ENCODE data around the gene SLC18A2. TPM values are rescaled to one million over a fixed set of nuclear protein-coding genes. Genes with fewer than 3 reads are reported as not detected.
"Not testable (repeated sequence)": the region's sequence is repeated elsewhere in the genome, so short reads cannot be mapped to it uniquely, and the experiment has no call there.

The SLC18A2 gene
- total RNA-seq, 2 donors from 2014 or later: 1.2 to 1.6 TPM

DNA sequence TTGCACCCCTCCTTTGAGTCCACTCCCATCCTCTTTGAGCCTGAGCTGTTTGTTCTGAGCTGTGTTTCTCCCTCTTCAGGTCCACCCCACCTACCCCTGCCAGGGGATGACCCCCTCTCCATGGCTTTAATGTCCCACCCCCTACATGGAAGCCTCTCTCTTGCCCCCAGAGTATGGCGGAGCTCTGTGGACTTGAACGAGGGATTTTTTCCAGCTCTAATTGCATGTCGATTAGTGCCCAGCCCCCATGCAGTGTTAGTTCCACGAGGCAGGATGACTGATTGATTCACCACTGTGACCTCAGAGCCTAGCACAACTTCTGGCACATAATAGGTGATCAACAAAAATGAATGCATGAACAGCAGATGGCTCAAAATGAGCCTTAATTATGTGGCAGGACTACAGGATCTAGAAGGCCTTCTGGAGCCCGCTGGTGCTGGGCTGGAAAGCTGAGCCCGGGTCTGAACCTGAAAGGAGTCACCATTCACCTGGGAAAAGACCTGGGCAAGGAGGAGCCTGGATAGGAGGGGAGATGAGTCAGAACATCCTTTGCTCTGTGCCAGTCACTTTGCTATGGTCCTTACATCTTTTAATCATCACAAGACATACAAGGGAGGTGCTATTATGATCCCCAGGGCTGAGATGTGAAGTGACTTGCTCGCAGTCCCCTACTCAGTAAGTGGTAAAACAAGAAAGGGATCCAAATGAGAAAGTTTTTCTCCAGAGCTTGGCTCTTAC is 17.1 kb upstream of the SLC18A2 start:
- no peak for DNase-seq
- Histone ChIP-seq H3K9ac (ENCODE audit: low read depth in 2 of 2, low read length in 2 of 2) (no peak overlapping the region), H3K9me3 (no peaks in the 10 kb centered on the region), H3K4me3 (no peak overlapping the region), H3K27ac (no peak overlapping the region), H3K4me1 (no peaks in the 10 kb centered on the region), H3K27me3 (no peaks in the 10 kb centered on the region), H3K36me3 (no peaks in the 10 kb centered on the region)
- TF ChIP-seq, protein P1, sequence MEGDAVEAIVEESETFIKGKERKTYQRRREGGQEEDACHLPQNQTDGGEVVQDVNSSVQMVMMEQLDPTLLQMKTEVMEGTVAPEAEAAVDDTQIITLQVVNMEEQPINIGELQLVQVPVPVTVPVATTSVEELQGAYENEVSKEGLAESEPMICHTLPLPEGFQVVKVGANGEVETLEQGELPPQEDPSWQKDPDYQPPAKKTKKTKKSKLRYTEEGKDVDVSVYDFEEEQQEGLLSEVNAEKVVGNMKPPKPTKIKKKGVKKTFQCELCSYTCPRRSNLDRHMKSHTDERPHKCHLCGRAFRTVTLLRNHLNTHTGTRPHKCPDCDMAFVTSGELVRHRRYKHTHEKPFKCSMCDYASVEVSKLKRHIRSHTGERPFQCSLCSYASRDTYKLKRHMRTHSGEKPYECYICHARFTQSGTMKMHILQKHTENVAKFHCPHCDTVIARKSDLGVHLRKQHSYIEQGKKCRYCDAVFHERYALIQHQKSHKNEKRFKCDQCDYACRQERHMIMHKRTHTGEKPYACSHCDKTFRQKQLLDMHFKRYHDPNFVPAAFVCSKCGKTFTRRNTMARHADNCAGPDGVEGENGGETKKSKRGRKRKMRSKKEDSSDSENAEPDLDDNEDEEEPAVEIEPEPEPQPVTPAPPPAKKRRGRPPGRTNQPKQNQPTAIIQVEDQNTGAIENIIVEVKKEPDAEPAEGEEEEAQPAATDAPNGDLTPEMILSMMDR (IDR thresholded peaks at IDR 0.05): no peak
- intact Hi-C loops (cut with DNase I): loop anchor here (10.0 kb wide), 1 partner anchor 91 kb away; no protein-coding TSS in a partner anchor

DNA sequence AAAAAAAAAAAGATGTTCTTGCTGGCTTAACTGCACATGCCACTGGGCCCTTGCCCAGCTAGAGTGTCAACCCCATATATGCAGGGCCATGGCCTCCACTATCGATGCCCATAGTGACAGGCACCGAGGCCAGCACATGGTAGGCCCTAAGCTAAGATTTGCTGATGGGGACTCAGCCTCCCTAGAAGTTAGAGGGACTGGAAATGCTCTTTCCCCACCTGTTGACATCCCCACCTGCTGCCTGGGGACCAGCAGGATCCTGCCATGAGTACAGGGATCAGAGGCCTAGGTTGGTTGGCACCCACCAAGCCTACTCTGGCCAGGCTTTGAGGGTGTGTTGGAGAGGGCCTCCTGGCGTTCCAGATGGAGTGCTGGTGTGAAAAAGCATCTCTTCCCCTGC is 16.0 kb upstream of the SLC18A2 start:
- DNase-seq: no peak
- Histone ChIP-seq H3K4me3 (no peak overlapping the region), H3K36me3 (no peaks in the 10 kb centered on the region), H3K27ac (no peak overlapping the region), H3K27me3 (no peaks in the 10 kb centered on the region), H3K9me3 (no peaks in the 10 kb centered on the region), H3K9ac (ENCODE audit: low read depth in 2 of 2, low read length in 2 of 2) (no peak overlapping the region), H3K4me1 (no peaks in the 10 kb centered on the region)
- TF ChIP-seq, protein P1 (IDR thresholded peaks at IDR 0.05): no peak
- intact Hi-C loops (cut with DNase I): loop anchor here (10.0 kb wide), 1 partner anchor 90 kb away; no protein-coding TSS in a partner anchor

DNA sequence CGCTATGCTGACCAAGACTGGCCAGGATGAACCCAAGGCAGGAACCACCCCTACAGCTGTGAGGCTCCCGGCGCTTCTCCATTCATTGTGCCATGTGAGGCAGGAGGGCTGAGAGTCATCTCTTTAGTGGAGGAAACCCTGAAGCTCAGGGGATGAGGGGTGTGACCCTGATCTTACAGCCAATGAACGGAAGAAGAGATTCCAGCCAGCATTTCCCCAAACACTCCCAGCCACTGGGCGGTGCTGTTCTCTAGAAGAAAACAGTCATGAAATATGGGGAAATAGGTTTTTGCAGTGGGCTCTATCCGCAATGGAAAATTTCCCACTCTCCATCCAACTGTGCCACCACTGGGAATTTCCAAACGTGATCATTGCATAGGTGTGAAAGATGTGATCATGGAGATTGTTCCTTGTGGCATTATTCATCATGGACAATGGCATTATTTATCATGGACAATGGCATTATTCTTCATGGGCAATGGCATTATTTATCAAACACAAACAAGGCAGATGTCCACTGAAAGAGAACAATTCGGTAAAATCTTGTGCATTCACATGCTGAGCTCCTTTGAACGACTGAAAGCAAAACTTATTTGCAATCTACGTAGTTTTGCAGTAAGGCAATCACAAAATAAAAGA is 14.0 kb upstream of the SLC18A2 start:
- TF ChIP-seq, protein P1 (IDR thresholded peaks at IDR 0.05): peak; percentile 57
- intact Hi-C loops (cut with DNase I): loop anchor here (10.0 kb wide), 1 partner anchor 88 kb away; no protein-coding TSS in a partner anchor
- Histone ChIP-seq H3K27me3 (no peaks in the 10 kb centered on the region), H3K36me3 (no peaks in the 10 kb centered on the region), H3K9ac (ENCODE audit: low read depth in 2 of 2, low read length in 2 of 2) (no peak overlapping the region), H3K9me3 (no peaks in the 10 kb centered on the region), H3K27ac (no peak overlapping the region), H3K4me3 (no peak overlapping the region), H3K4me1 (no peaks in the 10 kb centered on the region)
- peak; percentile 43 for DNase-seq

DNA sequence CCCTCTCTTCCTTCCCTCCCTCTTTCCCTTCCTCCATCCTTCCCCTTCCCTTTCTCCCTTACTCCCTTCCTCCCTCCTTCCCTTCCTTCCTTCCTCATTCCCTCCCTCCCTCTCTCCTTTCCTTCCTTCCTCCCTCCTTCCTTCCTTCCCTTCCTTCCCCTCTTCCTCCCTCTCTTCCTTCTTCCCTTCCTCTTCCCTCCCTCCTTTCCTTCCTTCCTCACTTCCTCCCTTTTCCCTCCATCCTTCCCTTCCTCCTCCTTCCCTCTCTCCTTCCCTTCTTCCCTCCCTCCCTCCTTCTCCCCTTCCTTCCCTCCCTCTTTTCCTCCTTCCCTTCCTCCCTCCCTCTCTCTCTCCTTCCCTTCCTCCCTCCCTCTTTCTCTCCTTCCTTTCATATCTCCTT is 12.7 kb upstream of the SLC18A2 start:
- intact Hi-C loops (cut with DNase I): loop anchor here (10.0 kb wide), 1 partner anchor 87 kb away; no protein-coding TSS in a partner anchor
- no peaks in the 10 kb centered on the region for H3K9me3 ChIP-seq
- H3K9ac ChIP-seq (ENCODE audit: low read depth in 2 of 2, low read length in 2 of 2): no peak overlapping the region
- no peak for DNase-seq
- H3K4me1 ChIP-seq: no peaks in the 10 kb centered on the region
- no peaks in the 10 kb centered on the region for H3K27me3 ChIP-seq
- TF ChIP-seq, protein P1 (IDR thresholded peaks at IDR 0.05): no peak
- no peaks in the 10 kb centered on the region for H3K36me3 ChIP-seq
- no peak overlapping the region for H3K4me3 ChIP-seq
- H3K27ac ChIP-seq: no peak overlapping the region

DNA sequence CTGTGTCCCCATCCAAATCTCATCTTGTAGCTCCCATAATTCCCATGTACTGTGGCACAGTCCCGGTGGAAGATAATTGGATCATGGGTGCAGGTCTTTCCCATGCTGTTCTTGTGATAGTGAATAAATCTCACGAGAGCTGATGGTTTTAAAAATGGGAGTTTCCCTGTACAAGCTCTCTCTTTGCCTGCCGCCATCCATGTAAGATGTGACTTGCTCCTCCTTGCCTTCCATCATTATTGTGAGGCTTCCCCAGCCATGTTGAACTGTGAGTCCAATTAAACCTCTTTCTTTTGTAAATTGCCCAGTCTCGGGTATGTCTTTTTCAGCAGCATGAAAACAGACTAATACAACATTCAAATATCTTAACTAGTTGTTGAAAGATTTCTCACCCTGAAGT is 10.8 kb upstream of the SLC18A2 start:
- H3K9me3 ChIP-seq; H3K9ac ChIP-seq (ENCODE audit: low read depth in 2 of 2, low read length in 2 of 2); DNase-seq; H3K4me3 ChIP-seq; H3K27ac ChIP-seq; intact Hi-C loops (cut with DNase I); H3K4me1 ChIP-seq; H3K27me3 ChIP-seq; H3K36me3 ChIP-seq: not testable (repeated sequence)
